ENCODE data around the gene DYRK1A. TPM values are rescaled to one million over a fixed set of nuclear protein-coding genes. Genes with fewer than 3 reads are reported as not detected.

The DYRK1A gene
- total RNA-seq, 1 donor from 2014 or later = 83.5 TPM

DNA sequence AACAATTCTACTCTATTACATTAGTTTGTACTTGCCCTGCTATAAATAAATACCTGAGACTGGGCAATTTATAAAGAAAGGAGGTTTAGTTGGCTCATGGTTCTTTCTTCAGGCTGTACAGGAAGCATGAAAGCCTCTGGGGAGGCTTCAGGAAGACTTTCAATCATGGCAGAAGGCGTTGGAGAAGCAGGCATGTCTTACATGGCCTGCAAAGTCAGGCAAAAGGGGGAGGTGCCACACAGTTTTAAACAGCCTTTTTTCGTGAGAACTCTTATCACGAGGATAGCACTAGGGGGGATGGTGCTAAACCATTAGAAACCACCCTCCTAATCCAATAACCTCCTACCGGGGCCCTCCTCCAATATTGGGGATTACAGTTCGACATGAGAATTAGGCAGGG is 102.9 kb downstream of the DYRK1A start:
- Mint-ChIP-seq H3K27me3 (no peaks in the 10 kb centered on the region), H3K4me1 (ENCODE audit: low read depth) (peaks cover 10% of the 10 kb centered on the region), H3K4me3 (ENCODE audit: low read depth) (no peak overlapping the region), H3K9me3 (ENCODE audit: low read depth) (peaks cover 17% of the 10 kb centered on the region), H3K27ac (no peak overlapping the region), H3K36me3 (ENCODE audit: insufficient read depth) (peaks cover 27% of the 10 kb centered on the region)
- TF ChIP-seq, protein P1, sequence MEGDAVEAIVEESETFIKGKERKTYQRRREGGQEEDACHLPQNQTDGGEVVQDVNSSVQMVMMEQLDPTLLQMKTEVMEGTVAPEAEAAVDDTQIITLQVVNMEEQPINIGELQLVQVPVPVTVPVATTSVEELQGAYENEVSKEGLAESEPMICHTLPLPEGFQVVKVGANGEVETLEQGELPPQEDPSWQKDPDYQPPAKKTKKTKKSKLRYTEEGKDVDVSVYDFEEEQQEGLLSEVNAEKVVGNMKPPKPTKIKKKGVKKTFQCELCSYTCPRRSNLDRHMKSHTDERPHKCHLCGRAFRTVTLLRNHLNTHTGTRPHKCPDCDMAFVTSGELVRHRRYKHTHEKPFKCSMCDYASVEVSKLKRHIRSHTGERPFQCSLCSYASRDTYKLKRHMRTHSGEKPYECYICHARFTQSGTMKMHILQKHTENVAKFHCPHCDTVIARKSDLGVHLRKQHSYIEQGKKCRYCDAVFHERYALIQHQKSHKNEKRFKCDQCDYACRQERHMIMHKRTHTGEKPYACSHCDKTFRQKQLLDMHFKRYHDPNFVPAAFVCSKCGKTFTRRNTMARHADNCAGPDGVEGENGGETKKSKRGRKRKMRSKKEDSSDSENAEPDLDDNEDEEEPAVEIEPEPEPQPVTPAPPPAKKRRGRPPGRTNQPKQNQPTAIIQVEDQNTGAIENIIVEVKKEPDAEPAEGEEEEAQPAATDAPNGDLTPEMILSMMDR (IDR thresholded peaks at IDR 0.05; ENCODE audit: unreplicated experiment) = no peak
- no peak for DNase-seq (ENCODE audit: low spot score, unreplicated experiment)

DNA sequence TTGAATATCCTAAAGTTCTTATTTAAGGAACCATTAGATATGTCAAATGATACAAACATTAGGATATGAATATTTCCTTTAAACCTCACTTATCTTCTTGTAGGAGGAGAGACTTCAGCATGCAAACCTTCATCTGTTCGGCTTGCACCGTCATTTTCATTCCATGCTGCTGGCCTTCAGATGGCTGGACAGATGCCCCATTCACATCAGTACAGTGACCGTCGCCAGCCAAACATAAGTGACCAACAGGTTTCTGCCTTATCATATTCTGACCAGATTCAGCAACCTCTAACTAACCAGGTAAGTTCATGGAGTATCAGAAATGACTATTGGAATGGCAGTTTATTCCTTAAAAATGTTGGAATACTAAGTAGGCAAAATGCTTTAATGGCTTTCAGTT is 106.0 kb downstream of the DYRK1A start:
- H3K4me3 Mint-ChIP-seq (ENCODE audit: low read depth) = no peak overlapping the region
- peaks cover 5% of the 10 kb centered on the region for H3K4me1 Mint-ChIP-seq (ENCODE audit: low read depth)
- H3K27ac Mint-ChIP-seq = no peak overlapping the region
- TF ChIP-seq, protein P1 (IDR thresholded peaks at IDR 0.05; ENCODE audit: unreplicated experiment) = no peak
- no peak for DNase-seq (ENCODE audit: low spot score, unreplicated experiment)
- H3K9me3 Mint-ChIP-seq (ENCODE audit: low read depth) = peaks cover 17% of the 10 kb centered on the region
- peaks cover 27% of the 10 kb centered on the region for H3K36me3 Mint-ChIP-seq (ENCODE audit: insufficient read depth)
- H3K27me3 Mint-ChIP-seq = no peaks in the 10 kb centered on the region

DNA sequence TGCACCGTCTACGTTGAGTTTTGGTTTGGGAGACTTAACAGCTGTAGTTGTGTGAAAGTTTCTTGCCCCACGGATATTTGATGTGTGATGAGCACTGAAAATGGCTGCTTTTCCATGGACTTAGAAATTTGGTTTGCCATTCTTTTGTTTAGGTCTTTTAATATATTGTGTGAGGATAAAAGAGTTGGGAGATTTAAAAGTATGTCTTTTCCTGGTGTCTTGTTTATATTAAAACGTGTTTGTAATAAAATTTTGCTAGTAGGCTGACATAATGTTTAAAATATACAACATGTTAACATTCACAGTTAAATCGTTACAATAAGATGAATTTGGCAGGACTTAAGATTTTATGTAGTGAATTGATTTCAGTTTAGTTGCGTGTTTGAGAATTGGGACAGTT is 106.9 kb downstream of the DYRK1A start:
- Mint-ChIP-seq H3K27ac (no peak overlapping the region), H3K4me3 (ENCODE audit: low read depth) (no peak overlapping the region), H3K4me1 (ENCODE audit: low read depth) (peaks cover 4% of the 10 kb centered on the region), H3K9me3 (ENCODE audit: low read depth) (peaks cover 14% of the 10 kb centered on the region), H3K27me3 (no peaks in the 10 kb centered on the region), H3K36me3 (ENCODE audit: insufficient read depth) (peaks cover 20% of the 10 kb centered on the region)
- DNase-seq (ENCODE audit: low spot score, unreplicated experiment) = no peak
- TF ChIP-seq, protein P1 (IDR thresholded peaks at IDR 0.05; ENCODE audit: unreplicated experiment) = no peak

DNA sequence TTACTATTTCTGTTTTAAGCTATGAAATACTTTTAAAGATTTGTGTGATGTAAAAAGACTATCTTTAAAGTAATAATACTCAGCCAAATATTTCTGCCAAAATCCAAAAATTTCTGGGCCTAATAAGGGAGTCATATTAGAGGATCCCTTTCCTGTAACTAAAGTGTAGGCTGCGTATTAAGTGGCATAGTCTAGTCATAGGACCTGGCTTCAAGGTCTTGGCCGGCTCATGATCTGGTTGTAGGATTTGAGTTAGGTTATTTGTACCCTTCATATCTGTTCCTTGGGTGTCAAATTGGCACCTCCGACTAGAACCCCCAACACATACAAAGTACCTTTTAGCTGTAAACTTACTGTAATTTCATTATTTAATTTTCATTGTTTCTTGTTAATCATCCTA is 107.8 kb downstream of the DYRK1A start:
- Mint-ChIP-seq H3K4me3 (ENCODE audit: low read depth) (no peak overlapping the region), H3K27ac (no peak overlapping the region), H3K36me3 (ENCODE audit: insufficient read depth) (peaks cover 13% of the 10 kb centered on the region), H3K9me3 (ENCODE audit: low read depth) (peaks cover 8% of the 10 kb centered on the region), H3K4me1 (ENCODE audit: low read depth) (peaks cover 9% of the 10 kb centered on the region), H3K27me3 (no peaks in the 10 kb centered on the region)
- DNase-seq (ENCODE audit: low spot score, unreplicated experiment) = no peak
- TF ChIP-seq, protein P1 (IDR thresholded peaks at IDR 0.05; ENCODE audit: unreplicated experiment) = no peak

DNA sequence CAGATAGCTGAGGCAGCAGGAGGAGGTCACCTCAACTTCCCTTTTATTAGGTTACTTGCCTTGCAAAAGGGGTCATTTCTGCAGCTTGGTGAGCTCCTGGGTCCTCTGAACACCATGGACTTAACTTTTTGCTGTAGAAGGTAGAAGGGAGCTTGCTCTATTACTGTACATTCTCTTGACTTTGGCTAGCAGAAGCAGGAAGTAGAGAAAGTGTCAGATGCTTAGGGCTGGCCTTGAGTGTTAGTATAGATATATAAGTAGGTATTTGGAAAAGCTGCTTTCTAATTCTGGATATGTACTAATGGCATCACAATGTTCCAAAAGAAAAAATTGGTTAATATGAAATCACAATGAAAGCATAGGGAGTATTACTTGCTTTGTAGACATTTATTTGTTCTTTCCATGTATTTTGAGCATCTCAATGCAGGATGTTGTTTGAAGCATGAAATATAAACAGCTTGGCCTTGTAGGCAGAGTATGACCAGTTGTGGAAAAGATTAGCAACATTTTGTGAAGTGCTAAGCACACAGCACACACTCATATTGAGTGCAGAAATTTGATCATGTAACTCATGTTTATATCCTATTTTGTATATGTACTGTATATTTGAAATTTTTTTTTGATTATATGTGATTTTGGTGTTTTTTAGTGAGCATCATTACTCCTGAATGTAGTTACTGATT is 108.8 kb downstream of the DYRK1A start:
- Mint-ChIP-seq H3K9me3 (ENCODE audit: low read depth) (peaks cover 7% of the 10 kb centered on the region), H3K4me3 (ENCODE audit: low read depth) (no peak overlapping the region), H3K27me3 (no peaks in the 10 kb centered on the region), H3K27ac (no peak overlapping the region), H3K4me1 (ENCODE audit: low read depth) (peaks cover 9% of the 10 kb centered on the region), H3K36me3 (ENCODE audit: insufficient read depth) (peaks cover 11% of the 10 kb centered on the region)
- no peak for DNase-seq (ENCODE audit: low spot score, unreplicated experiment)
- TF ChIP-seq, protein P1 (IDR thresholded peaks at IDR 0.05; ENCODE audit: unreplicated experiment) = no peak
